Uterus (tissue), 4 donors: ENCODE data around the gene GRIK1. TPM values are rescaled to one million over a fixed set of nuclear protein-coding genes. Genes with fewer than 3 reads are reported as not detected.

Experiments
- DNase-seq, 2 donors: peaks; one replicate each; pipeline ENCODE4 v3.0.0-alpha.2; 2019 to 2020
- H3K27ac ChIP-seq, 2 donors: fragments of 200-600 bp; sonication (generic); 1 replicate in 1 of 2; 2 replicates in 1 of 2; pipeline ENCODE4 v1.5.1; 2016 to 2018
- H3K27me3 ChIP-seq, 2 donors: fragments of 200-600 bp; sonication (generic); one replicate each; pipeline ENCODE4 v1.5.1; 2018 to 2019; ENCODE audit warnings: control low read depth in 1 of 2
- H3K36me3 ChIP-seq, 2 donors: fragments of 200-600 bp; sonication (generic); one replicate each; pipeline ENCODE4 v1.5.1; 2019; ENCODE audit warnings: control low read depth in 1 of 2
- H3K4me1 ChIP-seq, 2 donors: fragments of 200-600 bp; sonication (generic); one replicate each; pipeline ENCODE4 v1.5.1; 2018 to 2019; ENCODE audit warnings: control low read depth in 1 of 2
- H3K4me3 ChIP-seq, 2 donors: fragments of 200-600 bp; sonication (generic); 1 replicate in 1 of 2; 2 replicates in 1 of 2; pipeline ENCODE4 v1.5.1; 2018 to 2019; ENCODE audit warnings: mild to moderate bottlenecking in 1 of 2
- H3K9me3 ChIP-seq, 2 donors: fragments of 200-600 bp; sonication (generic); one replicate each; pipeline ENCODE4 v1.5.1; 2019; ENCODE audit warnings: control low read depth in 1 of 2
- POLR2A ChIP-seq, 2 donors: fragments of 450-650 bp; IDR thresholded peaks; one replicate each; pipeline ENCODE4 v1.6.1; 2016; ENCODE audit warnings: antibody characterized with exemption in 2 of 2, mild to moderate bottlenecking in 1 of 2, moderate library complexity in 1 of 2
- intact Hi-C: fragments of 100-400 bp; cut with DNase I; formaldehyde crosslinking; loops from one replicate; pipeline ENCODE4 v1.15.1; 2023; ENCODE audit warnings: low total_unique reads
- total RNA-seq, 4 donors: library from RNA; depleted of rRNA in 3 of 4; stranded (reverse); fragments of >200 nt in 3 of 4; gene quantifications; one replicate each; pipeline versions ENCODE4 v1.1.0 to v1.2.4, GENCODE V29; 2014 to 2023
- TF ChIP-seq, protein P1 (sequence below), 4 experiments: fragments of 200-600 bp in 2 of 4; fragments of 450-650 bp in 2 of 4; sonication (generic) in 2 of 4; IDR thresholded peaks; one replicate each; pipeline ENCODE4 v1.5.1; 2016 to 2019; ENCODE audit warnings: antibody characterized with exemption in 4 of 4, mild to moderate bottlenecking in 2 of 4, moderate library complexity in 1 of 4
- donor health status: DM: yes; HTN: yes; CAD: no.

The GRIK1 gene
- total RNA-seq, 4 donors from 2014 or later: 0.12 to 4.1 TPM; not detected in 2

DNA sequence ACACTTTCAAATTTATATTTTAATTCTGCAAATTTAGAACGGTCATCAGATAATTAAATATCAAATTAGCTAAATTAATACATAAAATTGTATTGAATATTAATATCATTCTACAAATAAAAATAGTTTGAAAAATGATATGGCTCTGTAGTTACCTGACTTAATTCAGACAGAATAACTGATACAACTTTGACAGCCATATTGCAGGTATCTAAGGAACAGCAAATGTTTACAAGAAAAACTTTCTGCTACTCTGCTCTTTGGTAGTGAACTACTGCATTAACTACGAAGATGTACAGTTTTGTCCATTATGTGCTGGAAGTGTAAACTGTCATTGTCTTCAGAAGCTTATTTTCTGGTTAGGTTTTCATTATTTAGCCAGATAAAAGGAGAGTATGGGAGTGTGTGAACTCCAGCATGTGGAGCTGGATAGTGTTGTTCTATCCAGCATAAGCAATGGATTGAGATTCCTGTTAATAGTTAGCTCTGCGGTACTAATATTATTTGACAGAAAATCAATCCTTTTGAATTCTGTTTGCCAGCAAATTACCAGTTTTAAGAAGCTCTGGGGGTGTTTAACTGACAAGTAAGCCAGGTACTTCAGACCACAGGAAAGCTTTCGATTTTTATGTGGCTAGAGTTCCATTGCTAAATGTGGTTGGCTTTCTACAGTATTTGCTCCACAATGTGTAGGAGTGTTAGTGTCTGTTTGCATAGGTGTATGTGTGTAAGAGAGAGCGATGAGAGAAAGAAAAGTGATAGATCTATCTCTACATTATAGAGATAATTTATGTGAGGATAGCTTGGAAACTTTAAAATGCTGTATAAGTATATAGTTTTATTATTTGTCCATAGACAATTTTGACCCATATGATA is 247.9 kb downstream of the GRIK1 start:
- DNase-seq: no peak
- no peaks in the 10 kb centered on the region for H3K4me1 ChIP-seq
- H3K4me3 ChIP-seq: no peak overlapping the region
- no peaks in the 10 kb centered on the region for H3K27me3 ChIP-seq
- no peak overlapping the region for H3K27ac ChIP-seq
- TF ChIP-seq POLR2A (IDR thresholded peaks at IDR 0.05): no peak
- TF ChIP-seq, protein P1, sequence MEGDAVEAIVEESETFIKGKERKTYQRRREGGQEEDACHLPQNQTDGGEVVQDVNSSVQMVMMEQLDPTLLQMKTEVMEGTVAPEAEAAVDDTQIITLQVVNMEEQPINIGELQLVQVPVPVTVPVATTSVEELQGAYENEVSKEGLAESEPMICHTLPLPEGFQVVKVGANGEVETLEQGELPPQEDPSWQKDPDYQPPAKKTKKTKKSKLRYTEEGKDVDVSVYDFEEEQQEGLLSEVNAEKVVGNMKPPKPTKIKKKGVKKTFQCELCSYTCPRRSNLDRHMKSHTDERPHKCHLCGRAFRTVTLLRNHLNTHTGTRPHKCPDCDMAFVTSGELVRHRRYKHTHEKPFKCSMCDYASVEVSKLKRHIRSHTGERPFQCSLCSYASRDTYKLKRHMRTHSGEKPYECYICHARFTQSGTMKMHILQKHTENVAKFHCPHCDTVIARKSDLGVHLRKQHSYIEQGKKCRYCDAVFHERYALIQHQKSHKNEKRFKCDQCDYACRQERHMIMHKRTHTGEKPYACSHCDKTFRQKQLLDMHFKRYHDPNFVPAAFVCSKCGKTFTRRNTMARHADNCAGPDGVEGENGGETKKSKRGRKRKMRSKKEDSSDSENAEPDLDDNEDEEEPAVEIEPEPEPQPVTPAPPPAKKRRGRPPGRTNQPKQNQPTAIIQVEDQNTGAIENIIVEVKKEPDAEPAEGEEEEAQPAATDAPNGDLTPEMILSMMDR (IDR thresholded peaks at IDR 0.05): no peak
- intact Hi-C loops: no loop called here
- no peaks in the 10 kb centered on the region for H3K36me3 ChIP-seq
- H3K9me3 ChIP-seq: no peaks in the 10 kb centered on the region

DNA sequence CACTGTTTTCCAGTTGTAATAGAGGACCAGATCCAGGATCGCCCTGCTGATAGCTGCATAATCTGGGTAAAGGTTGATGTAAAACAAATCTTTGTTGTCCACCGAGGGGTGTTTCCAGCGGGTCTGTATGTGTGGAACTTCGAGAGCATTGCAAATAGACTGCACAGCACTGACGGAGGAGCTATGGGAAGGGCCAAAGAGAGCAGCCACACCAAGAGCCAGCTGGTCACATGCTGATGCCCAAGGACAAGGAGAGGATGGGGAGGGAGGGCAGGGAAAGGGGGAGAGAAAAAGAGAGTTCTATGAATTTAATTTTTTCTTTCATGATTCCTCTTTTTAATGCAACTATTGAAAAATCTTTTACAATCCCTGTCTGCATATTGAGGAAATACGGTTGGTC is 250.0 kb downstream of the GRIK1 start:
- Histone ChIP-seq H3K4me1 (no peaks in the 10 kb centered on the region), H3K27me3 (no peaks in the 10 kb centered on the region), H3K27ac (no peak overlapping the region), H3K4me3 (no peak overlapping the region), H3K9me3 (no peaks in the 10 kb centered on the region), H3K36me3 (no peaks in the 10 kb centered on the region)
- TF ChIP-seq POLR2A (IDR thresholded peaks at IDR 0.05): no peak
- TF ChIP-seq, protein P1 (IDR thresholded peaks at IDR 0.05): no peak
- DNase-seq: no peak
- intact Hi-C loops: no loop called here

DNA sequence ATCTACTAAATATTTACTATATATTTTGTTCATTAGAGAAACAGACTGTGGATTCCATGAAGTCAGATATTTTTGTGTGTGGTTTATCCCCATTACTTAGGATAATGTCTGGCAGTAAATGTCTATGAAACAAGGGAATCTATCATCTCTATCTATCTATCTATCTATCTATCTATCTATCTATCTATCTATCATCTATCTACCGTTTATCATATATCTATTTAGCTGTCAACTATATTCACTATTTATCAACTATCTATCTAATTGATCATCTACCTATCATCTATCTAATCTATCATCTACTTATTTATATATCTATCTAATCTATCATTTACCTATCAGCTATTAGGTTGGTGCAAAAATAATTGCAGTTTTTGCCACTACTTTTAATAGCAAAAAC is 255.7 kb downstream of the GRIK1 start:
- no peak overlapping the region for H3K27ac ChIP-seq
- intact Hi-C loops: no loop called here
- no peak for TF ChIP-seq POLR2A (IDR thresholded peaks at IDR 0.05)
- TF ChIP-seq, protein P1 (IDR thresholded peaks at IDR 0.05): no peak
- H3K36me3 ChIP-seq: no peaks in the 10 kb centered on the region
- no peaks in the 10 kb centered on the region for H3K9me3 ChIP-seq
- H3K27me3 ChIP-seq: no peaks in the 10 kb centered on the region
- no peak overlapping the region for H3K4me3 ChIP-seq
- H3K4me1 ChIP-seq: no peaks in the 10 kb centered on the region
- no peak for DNase-seq

DNA sequence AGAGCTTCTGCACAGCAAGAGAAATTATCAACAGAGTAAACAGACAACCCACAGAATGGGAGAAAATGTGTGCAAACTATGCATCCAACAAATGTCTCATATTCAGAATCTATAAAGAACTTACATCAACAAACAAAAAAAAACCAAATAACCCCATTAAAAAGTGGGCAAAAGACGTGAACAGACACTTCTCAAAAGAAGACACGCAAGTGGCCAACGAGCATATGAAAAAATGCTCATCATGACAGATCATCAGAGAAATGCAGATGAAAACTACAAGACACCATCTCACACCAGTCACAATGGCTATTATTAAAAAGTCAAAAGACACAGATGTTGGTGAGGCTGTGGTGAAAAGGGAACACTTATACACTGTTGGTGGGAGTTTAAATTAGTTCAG is 257.0 kb downstream of the GRIK1 start:
- H3K4me1 ChIP-seq: no peaks in the 10 kb centered on the region
- TF ChIP-seq POLR2A (IDR thresholded peaks at IDR 0.05): no peak
- TF ChIP-seq, protein P1 (IDR thresholded peaks at IDR 0.05): no peak
- no peaks in the 10 kb centered on the region for H3K36me3 ChIP-seq
- intact Hi-C loops: no loop called here
- no peak overlapping the region for H3K27ac ChIP-seq
- no peaks in the 10 kb centered on the region for H3K9me3 ChIP-seq
- no peak for DNase-seq
- H3K27me3 ChIP-seq: no peaks in the 10 kb centered on the region
- H3K4me3 ChIP-seq: no peak overlapping the region

DNA sequence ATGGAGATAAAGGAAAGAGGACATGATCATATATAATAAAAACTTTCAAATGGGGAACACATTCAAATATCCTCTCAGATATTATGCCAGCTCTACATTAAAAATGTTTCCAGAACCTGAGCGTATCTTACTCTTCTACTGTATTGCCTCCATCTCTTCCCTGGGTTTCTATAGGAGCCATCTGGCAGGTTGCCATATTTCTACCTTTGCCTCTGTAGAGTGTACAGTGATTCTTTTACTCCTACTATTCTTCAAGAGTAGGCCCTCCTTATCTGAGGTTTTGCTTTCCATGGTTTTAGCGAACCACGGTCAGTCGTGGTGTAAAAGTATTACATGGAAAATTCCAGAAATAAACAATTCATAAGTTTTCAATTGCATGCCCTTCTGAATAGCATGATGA is 259.5 kb downstream of the GRIK1 start:
- Histone ChIP-seq H3K27me3 (no peaks in the 10 kb centered on the region), H3K9me3 (no peaks in the 10 kb centered on the region), H3K4me1 (no peaks in the 10 kb centered on the region), H3K36me3 (no peaks in the 10 kb centered on the region), H3K27ac (no peak overlapping the region), H3K4me3 (no peak overlapping the region)
- no peak for TF ChIP-seq POLR2A (IDR thresholded peaks at IDR 0.05)
- TF ChIP-seq, protein P1 (IDR thresholded peaks at IDR 0.05): no peak
- no peak for DNase-seq
- intact Hi-C loops: no loop called here
